GM19238 (cell line): ENCODE measurements around the gene STUB1.

ENCODE experiments used
- DNase-seq: peaks from one replicate; pipeline ENCODE4 v3.0.0; 2011; ENCODE audit warnings: low spot score; ENCODE audit not compliant: insufficient read length

Gene STUB1

GRCh38 chr16:644556-644955 is 35.7 kb upstream of the STUB1 start:
- DNase-seq: no peak

DNA sequence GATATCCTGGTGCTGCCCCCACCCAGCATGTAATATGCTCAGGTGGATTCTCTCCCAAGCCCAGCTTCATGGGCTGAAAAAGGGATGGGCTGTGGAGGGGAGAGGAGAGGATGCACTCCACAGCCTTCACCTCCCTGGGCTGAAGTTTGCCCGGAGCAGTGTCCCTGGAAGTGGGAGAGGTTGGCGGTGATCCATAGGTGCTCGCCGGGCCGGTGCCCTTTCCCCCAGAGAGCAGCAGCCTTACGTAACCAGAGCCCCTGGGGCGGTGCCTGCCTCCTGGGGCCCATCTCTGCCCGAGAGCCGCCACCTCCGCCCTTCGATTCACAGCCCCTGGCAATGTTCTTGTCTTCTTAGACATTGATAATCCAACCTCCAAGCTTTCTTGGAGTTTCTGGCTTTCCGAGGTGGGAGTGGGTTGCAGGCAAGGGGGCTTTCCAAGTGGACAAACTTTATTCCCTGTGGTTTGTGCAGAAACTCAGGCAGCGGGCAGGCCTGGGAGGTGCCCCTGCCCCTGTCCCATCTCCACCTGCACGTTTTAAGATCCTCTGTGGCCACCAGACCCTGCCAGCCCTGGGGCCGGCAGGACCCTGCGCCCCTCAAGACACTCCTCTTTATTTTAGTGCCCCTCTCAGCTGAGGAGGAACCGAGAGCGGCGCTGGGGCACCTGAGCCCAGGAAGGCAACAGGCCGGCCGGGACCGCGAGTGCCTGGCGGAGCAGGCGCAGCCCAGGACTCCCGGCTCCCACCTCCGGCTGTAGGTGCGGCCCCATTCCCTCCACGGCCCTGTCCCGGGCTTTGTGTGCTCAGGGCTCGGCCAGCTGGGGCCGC is 34.1 kb upstream of the STUB1 start:
- DNase-seq: no peak

- no peak for DNase-seq
These were observed 33.5 kb upstream of the STUB1 start for GRCh38 chr16:646679-647172.

- DNase-seq: no peak
These were observed 32.9 kb upstream of the STUB1 start for GRCh38 chr16:647173-647902.

- DNase-seq: no peak
These were observed 32.0 kb upstream of the STUB1 start for GRCh38 chr16:648071-648780.

DNA sequence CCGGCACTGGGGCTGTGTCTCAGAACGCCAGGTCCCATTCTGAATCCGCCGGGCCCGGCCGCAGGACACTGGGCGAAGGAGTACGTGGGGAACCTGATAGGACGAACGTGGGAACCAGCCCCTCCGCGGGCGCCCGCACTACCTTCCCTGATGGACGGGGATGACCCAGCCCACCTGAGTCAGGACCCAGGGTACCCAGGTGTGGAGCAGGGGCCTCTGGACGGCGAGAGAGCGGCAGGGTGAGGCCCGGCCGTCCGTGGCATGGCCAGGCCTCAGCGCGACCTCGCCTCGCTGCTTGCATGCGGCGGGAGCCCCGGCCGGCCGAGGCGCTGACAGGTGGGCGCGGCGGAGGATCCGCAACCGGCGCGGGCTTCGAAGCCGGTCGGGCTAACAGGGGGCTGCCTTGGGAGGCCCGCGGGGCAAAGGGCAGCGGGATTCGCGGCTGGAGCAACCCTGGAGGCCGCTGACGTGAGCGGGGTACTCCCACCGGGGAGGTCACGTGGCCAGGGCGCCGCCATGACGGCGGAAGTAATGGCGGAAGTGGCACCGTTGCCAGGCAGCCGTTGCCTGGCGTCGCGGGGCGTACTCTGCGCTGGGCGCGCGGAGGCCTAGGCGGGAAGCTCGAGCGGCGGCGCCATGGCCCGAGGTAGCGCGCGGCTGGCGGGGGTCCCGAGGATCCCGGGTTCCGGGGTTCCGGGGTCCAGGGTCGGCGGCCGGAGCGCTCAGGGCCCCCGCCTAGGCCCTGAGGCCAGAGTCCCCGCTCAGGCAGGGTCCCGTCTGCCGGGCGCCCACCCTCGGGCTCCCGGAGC is 31.2 kb upstream of the STUB1 start, which contains the start of gene WDR90:
WDR90 (plus strand) TSS at position 585 of the 809 bp plus-strand sequence; CDS start at position 637, 52 bp downstream.
- peak; percentile 100 for DNase-seq

DNA sequence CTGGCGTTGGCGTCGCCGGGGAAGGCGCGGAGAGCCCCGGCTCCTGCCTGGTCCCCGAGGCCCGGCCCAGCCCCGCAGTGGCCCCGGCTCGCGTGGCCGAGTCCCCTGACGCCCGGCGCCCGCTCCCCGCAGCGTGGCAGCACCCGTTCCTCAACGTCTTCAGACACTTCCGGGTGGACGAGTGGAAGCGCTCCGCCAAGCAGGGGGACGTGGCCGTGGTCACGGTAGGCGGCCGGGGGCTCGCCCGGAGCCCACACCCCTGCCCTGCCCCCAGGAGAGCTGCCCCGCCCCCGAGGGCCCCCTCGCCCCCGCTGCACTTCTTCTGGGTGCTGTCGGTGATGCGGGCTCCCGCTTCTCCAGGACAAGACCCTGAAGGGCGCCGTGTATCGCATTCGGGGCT is 30.6 kb upstream of the STUB1 start:
- peak; percentile 63 for DNase-seq

- DNase-seq: no peak
These were observed 28.4 kb upstream of the STUB1 start for GRCh38 chr16:651844-652243.

GRCh38 chr16:652454-653305 is 27.5 kb upstream of the STUB1 start:
- DNase-seq: no peak

GRCh38 chr16:654034-654433 is 26.2 kb upstream of the STUB1 start:
- no peak for DNase-seq

DNA sequence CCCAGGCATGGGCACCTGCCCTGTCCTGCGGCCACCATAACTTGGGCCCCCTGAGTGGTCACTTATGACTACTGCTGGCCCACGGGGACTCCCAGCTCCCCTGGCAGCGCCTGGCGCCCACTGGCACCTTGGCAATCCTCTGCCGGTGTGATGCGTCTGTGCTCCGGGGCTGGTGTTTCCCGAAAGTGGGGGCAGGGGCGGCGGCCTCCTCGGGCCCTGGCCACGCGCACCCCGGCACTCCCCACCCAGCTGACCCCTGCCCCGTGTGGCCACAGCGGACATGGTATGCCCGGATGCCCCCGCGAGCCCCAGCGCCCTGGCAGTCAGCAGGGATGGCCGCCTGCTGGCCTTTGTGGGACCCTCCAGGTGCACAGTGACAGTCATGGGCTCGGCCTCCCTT is 22.7 kb upstream of the STUB1 start:
- DNase-seq: no peak

DNA sequence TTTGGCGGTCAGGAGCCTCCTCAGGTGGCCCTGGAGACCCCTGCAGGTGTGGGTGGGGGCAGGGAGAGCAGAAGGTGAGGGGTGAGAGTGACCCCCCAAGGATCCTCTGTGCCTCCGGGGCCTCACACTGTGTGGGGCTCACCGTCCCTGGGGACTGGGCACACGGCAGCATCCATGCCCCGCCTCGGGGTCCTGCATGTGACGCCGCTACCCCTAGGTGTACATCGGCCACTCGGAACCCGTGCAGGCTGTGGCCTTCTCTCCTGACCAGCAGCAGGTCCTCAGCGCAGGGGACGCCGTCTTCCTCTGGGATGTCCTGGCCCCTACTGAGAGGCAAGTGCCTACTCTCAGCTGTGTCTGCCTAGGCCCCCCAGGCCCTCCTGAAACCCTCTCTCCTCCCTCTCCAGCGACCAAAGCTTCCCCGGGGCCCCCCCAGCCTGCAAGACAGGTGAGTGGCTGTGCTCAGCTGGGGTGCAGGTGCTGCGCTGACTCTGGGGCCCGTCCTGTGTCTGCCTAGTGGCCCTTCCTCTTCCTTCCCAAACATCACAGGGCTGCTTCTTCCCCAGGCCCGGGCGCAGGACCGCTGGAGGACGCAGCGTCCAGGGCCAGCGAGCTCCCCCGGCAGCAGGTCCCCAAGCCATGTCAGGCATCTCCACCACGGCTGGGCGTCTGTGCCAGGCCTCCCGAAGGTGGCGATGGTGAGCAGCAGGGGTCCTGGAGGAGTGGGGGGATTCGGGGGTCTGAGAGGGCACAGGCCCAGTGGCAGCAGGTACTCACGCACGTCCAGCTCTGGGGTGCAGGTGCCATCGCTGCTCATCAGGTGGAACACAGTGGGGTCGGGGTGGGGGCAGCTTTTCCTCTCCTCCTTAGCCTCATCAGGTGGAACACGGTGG is 21.3 kb upstream of the STUB1 start:
- DNase-seq: no peak

GRCh38 chr16:659618-660017 is 20.6 kb upstream of the STUB1 start:
- DNase-seq: no peak

DNA sequence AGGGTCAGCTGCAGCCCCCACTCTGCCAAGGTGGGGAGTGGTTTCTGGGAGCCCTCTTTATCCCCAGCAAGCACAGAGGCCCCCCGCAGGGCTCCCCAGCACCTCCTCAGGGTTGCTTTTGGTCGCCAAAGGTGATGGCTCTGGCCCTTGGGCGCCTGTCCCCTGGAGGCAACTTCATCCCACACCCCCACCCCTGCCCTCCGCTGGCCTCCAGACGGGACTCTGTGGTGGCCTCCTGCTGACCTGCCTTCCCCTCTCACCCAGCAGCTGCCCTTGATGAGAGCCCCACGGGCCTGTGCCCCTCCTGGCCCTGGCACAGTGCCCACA is 20.1 kb upstream of the STUB1 start:
- DNase-seq: no peak

- peak; percentile 93 for DNase-seq
These were observed 19.6 kb upstream of the STUB1 start for GRCh38 chr16:660459-661183.

DNA sequence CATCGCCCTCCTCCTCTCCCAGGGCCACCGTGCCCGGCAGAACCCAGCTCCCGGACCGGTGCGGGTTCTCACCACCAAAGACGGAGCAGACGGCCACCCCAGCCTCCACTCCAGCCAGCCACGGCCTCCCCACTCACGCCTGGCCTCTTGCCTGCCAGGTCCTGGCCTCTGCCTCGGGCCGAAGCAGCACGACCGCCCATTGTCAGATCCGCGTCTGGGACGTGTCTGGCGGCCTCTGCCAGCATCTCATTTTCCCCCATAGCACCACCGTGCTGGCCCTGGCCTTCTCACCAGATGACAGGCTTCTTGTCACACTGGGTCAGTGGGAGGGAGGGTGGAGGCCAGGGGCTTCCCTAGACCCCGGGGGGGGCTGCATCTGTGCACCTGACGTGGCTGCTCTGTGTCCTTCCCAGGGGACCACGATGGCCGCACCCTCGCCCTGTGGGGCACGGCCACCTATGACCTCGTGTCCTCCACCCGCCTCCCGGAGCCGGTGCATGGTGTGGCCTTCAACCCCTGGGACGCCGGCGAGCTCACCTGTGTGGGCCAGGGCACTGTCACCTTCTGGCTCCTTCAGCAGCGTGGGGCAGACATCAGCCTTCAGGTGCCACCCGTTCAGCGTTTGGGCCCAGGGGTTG is 18.9 kb upstream of the STUB1 start:
- DNase-seq: no peak

DNA sequence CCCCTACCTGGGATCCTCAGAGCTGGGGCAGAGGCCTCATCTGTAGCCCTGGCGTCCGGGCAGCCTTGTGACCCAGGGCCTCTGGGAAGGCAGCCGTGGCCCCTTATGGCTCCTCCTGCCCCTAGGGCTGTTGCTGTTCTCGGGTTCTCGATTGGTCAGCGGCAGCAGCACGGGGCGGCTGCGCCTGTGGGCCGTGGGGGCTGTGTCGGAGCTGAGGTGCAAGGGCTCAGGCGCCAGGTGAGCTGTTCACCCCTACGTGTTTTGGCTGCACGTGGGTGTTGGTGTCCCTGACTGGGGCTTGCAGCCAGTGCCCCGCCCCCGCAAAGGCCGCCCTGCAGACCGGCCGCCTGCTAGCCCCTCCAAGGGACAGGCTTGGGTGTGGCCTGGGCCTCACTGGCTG is 18.1 kb upstream of the STUB1 start:
- no peak for DNase-seq

DNA sequence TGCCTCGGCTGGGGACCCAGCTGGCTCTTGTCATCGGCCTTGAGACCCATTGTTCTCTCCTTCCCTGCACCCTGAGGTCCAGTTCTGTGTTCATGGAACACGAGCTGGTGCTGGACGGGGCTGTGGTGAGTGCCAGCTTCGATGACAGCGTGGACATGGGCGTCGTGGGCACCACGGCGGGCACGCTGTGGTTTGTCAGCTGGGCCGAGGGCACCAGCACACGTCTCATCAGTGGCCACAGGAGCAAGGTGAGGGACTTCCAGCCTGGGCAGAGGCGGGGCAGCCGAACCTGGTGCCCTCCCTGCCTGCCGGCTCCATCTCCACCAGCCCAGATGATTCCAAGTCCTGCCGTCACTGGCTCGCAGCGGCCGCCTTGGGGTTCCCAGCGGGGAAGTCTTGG is 17.6 kb upstream of the STUB1 start:
- DNase-seq: no peak
